D721Med (cell line): ENCODE results near the gene NCAPG2.

Experiments used
- DNase-seq: peaks from one replicate; pipeline ENCODE4 v3.0.0; 2011; ENCODE audit warnings: low spot score; ENCODE audit not compliant: insufficient read length
- FAIRE-seq: peaks from 2 replicates; lab custom pipeline; 2011; peaks lifted over from hg19 to GRCh38; lab: Jason Lieb, UNC
- TF ChIP-seq, protein P1 (sequence below): IDR thresholded peaks from 2 replicates; pipeline ENCODE4 v1.5.1; 2012; ENCODE audit warnings: mild to moderate bottlenecking, control low read depth; ENCODE audit not compliant: insufficient read depth; ENCODE audit errors: missing control alignments

NCAPG2 gene

DNA sequence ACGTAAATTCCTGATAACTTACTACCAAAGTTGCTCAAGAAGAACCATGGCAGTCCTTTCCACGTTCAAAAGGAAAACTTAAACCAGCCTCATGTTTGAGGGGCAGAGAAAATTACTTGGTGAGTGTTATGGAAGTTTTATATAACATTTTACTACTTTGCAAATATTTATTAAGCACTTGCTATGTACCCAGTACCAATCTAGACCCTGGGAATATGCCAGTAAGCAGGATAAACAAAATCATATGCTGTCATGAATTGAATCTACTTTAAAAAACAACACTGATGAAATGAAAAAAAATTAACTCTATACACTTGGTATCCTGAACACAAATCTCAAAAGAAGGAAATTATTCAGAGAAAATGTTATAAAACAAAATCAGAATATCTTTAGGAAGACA lies 46.1 kb downstream of the NCAPG2 start:
- DNase-seq = no peak
- TF ChIP-seq, protein P1, sequence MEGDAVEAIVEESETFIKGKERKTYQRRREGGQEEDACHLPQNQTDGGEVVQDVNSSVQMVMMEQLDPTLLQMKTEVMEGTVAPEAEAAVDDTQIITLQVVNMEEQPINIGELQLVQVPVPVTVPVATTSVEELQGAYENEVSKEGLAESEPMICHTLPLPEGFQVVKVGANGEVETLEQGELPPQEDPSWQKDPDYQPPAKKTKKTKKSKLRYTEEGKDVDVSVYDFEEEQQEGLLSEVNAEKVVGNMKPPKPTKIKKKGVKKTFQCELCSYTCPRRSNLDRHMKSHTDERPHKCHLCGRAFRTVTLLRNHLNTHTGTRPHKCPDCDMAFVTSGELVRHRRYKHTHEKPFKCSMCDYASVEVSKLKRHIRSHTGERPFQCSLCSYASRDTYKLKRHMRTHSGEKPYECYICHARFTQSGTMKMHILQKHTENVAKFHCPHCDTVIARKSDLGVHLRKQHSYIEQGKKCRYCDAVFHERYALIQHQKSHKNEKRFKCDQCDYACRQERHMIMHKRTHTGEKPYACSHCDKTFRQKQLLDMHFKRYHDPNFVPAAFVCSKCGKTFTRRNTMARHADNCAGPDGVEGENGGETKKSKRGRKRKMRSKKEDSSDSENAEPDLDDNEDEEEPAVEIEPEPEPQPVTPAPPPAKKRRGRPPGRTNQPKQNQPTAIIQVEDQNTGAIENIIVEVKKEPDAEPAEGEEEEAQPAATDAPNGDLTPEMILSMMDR = no peak
- FAIRE-seq = no peak

GRCh38 chr7:158657189-158657746 lies 47.3 kb downstream of the NCAPG2 start:
- TF ChIP-seq, protein P1 = no peak
- FAIRE-seq (no peak), DNase-seq (no peak)

DNA sequence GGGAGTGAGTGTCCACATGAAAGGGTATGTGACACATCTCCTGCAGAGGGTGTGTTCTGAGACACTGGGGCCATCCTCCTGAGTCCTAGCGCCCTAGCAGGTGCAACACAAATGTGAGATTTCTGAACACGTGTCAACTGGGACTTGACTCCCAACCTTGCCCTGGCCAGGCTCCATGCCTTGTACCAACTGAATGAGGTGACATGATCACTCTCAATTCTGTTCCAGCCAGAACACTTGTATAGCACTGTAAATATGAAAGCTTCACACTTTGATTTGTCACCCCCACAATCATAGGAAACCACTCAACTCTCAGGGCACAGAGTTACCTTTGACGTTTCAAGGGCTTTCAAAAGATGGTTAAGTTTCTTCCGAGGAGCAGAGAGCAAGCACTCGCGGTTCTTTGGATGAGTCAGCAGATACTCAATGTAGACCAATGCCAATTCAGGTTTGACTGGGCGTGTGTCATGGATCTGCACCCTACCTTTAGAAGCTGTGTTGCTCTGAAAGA lies 48.6 kb downstream of the NCAPG2 start:
- DNase-seq = no peak
- TF ChIP-seq, protein P1 = no peak
- no peak for FAIRE-seq

DNA sequence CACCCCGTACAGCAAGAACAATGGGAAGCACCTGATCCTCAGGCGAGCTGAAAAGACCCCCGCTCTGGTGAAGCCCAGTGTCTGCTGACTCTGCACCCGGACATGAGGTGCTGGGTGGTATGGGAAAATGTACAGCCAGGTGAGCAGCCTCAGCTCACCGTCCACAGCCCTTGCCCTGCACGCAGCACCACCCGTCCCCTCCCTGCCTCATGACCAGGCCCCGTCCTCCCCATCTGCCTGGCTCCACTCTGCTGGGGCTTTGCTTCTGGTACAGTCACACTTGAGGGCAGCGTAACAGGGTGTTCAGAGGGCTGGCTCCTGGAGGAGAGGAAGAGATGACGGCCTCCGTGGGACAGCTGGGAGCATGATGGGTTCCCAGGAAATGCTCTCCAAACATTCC lies 49.1 kb downstream of the NCAPG2 start:
- no peak for DNase-seq
- TF ChIP-seq, protein P1 = no peak
- FAIRE-seq = no peak

DNA sequence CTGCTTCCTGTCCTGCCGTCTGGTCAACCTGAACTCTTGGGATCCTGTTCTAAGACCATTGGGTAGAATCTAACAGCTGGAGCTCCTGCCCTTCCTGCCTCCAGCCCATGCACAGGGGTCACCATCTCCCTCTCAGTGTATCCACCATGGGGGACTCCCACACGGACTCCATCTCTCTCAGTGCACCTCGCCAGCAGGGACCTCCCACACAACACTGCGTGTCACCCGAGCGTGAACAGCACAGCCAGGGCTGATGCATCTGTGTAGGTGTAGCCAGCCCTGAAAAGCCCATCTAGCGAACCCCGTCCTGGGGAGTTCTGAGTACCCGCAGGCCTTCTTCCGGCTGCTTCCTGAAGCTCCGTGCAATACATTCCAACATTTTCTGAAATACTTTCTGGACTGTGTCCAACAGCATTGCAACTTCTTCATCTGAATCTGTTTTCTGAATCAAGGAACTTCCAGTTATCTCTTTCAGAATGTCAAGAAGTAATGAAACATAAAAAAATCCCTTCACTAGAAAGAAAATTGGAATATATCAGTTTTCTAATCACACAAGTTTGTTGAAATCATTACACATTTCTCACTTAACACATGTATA lies 52.5 kb downstream of the NCAPG2 start:
- no peak for FAIRE-seq
- TF ChIP-seq, protein P1 = no peak
- DNase-seq = no peak

- FAIRE-seq (no peak), DNase-seq (no peak)
- TF ChIP-seq, protein P1 = no peak
Measured at GRCh38 chr7:158650821-158651225, 53.8 kb downstream of the NCAPG2 start.

- TF ChIP-seq, protein P1 = no peak
- FAIRE-seq (no peak), DNase-seq (no peak)
Measured at GRCh38 chr7:158649279-158649678, 55.3 kb downstream of the NCAPG2 start.
